Fibroblast of mammary gland (primary cell): Measurements from ENCODE around the gene P3H1.

ENCODE experiments used
- DNase-seq: peaks from one replicate; pipeline ENCODE4 v3.0.0-alpha.2; 2010; ENCODE audit warnings: low read depth
- H3K4me3 ChIP-seq: 2 replicates; pipeline ENCODE4 v1.5.1; 2011; ENCODE audit warnings: low read depth, mild to moderate bottlenecking, low read length, moderate library complexity; ENCODE audit not compliant: control insufficient read depth
- TF ChIP-seq, protein P1 (sequence below): conservative IDR thresholded peaks from 2 replicates; pipeline ENCODE4 v1.5.1; 2011; ENCODE audit warnings: low read depth, low read length, inconsistent platforms; ENCODE audit not compliant: control insufficient read depth, insufficient read depth

Gene P3H1

DNA sequence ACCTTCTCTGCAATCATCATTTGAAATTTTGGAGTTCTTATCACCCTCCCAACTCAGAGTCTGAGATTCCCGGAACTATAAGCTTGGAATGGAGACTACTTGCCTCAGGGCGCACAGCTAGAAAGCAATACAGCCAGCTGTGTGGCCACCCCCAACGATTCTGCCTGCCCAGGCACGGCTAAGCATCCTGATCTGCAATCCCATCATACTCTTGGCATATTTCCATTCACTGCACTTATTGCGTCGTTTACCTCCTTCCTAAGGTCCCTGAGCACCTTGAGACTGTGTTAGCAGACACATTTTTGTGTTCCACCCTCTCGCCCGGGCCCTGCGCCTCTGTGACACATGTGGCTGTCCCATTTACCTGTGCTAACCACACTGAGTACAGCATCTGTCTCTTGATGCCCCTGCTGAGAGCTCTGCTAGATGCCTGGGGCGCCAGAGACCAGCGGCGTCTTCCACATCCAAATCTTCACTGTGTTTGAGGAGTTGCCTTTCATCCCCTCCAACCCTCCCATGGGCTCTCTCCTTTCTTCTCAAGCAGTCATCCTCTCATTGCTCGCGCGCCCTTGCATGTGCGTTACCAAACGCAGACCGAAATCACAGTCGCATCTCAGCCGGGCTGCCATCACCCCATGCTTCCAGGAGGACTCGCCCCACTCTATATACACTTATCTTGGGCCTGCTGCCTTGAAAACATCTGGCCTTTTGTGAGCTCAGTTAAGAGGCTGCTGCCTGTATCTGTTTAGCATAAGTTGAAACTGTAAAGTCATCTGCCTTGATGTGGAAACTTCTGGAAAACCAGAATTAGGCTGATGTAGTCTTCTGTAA lies 23.3 kb downstream of the P3H1 start:
- TF ChIP-seq, protein P1, sequence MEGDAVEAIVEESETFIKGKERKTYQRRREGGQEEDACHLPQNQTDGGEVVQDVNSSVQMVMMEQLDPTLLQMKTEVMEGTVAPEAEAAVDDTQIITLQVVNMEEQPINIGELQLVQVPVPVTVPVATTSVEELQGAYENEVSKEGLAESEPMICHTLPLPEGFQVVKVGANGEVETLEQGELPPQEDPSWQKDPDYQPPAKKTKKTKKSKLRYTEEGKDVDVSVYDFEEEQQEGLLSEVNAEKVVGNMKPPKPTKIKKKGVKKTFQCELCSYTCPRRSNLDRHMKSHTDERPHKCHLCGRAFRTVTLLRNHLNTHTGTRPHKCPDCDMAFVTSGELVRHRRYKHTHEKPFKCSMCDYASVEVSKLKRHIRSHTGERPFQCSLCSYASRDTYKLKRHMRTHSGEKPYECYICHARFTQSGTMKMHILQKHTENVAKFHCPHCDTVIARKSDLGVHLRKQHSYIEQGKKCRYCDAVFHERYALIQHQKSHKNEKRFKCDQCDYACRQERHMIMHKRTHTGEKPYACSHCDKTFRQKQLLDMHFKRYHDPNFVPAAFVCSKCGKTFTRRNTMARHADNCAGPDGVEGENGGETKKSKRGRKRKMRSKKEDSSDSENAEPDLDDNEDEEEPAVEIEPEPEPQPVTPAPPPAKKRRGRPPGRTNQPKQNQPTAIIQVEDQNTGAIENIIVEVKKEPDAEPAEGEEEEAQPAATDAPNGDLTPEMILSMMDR = no peak
- DNase-seq = no peak
- no peak overlapping the region for H3K4me3 ChIP-seq

- DNase-seq = no peak
- TF ChIP-seq, protein P1 = no peak
- H3K4me3 ChIP-seq = no peak overlapping the region
Observed at GRCh38 chr1:42742617-42743316, 24.1 kb downstream of the P3H1 start.

- no peak overlapping the region for H3K4me3 ChIP-seq
- DNase-seq = no peak
- TF ChIP-seq, protein P1 = no peak
Observed at GRCh38 chr1:42742141-42742540, 24.7 kb downstream of the P3H1 start.

GRCh38 chr1:42741706-42742105 lies 25.1 kb downstream of the P3H1 start:
- no peak for DNase-seq
- TF ChIP-seq, protein P1 = no peak

DNA sequence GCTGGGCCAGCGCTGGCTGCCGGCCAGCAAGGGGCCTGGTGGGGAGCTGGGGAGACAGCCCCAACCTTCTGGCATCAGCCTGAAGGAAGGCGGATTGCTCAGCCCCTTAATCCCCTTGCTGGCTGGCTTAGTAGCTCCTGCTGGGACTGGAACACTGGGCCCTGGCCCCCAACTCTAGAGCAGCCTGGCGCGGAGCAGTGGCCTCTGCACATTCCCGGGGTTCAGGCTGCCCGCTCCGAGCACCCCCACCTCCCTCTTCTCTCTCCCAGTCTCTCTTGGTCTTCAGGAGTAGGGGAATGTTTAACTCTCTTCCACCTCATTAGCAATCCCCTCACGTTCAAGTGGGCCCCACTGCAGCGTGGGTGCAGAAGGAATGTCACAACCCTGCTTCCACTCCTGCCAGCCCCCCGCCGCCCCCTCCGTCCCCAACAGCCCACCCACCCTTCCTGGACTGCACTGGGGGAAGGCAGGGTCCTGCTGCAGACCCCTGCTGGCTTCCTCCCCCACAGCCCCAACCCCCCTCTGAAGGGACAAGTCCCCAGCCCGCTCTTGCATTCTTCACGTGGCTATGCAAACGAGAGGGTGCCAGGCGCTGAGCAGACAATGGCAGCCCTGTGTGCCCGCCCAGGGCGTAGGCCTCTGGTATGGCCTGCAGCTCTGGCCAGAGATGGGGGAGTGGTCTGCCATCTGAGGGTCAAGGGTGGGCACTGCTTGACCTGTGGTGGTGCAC lies 25.8 kb downstream of the P3H1 start:
- DNase-seq = no peak
- no peak overlapping the region for H3K4me3 ChIP-seq
- TF ChIP-seq, protein P1 = no peak

More at GRCh38 chr1:42741706-42742105, 25.1 kb downstream of the P3H1 start:
- H3K4me3 ChIP-seq = no peak overlapping the region
